ENCODE data around the gene ZNF518A.
"Not testable (repeated sequence)": the region's sequence is repeated elsewhere in the genome, so short reads cannot be mapped to it uniquely, and the experiment has no call there.

ZNF518A gene

GRCh38 chr10:96138102-96138501 lies 8.0 kb downstream of the ZNF518A start:
- no peak for DNase-seq

GRCh38 chr10:96152437-96152836 lies 22.3 kb downstream of the ZNF518A start:
- DNase-seq: no peak

GRCh38 chr10:96153070-96153469 lies 23.0 kb downstream of the ZNF518A start:
- DNase-seq: no peak

- DNase-seq: no peak
Measured at GRCh38 chr10:96165726-96166125, 35.6 kb downstream of the ZNF518A start.

- DNase-seq: no peak
Measured at GRCh38 chr10:96168546-96168945, 38.4 kb downstream of the ZNF518A start.

GRCh38 chr10:96170230-96170629 lies 40.1 kb downstream of the ZNF518A start:
- DNase-seq: no peak

- DNase-seq: no peak
Measured at GRCh38 chr10:96172666-96173065, 42.6 kb downstream of the ZNF518A start.

GRCh38 chr10:96176985-96177384 lies 46.9 kb downstream of the ZNF518A start:
- DNase-seq: no peak

GRCh38 chr10:96188421-96188820 lies 58.3 kb downstream of the ZNF518A start:
- no peak for DNase-seq

GRCh38 chr10:96188916-96189315 lies 58.8 kb downstream of the ZNF518A start:
- DNase-seq: no peak

- DNase-seq: not testable (repeated sequence)
Measured at GRCh38 chr10:96189505-96189904, 59.4 kb downstream of the ZNF518A start.

GRCh38 chr10:96201525-96201924 lies 71.4 kb downstream of the ZNF518A start:
- DNase-seq: no peak

GRCh38 chr10:96205580-96205979 lies 75.5 kb downstream of the ZNF518A start:
- DNase-seq: no peak

GRCh38 chr10:96208271-96208670 lies 78.2 kb downstream of the ZNF518A start:
- no peak for DNase-seq

GRCh38 chr10:96208946-96209345 lies 78.8 kb downstream of the ZNF518A start:
- DNase-seq: no peak

- no peak for DNase-seq
Measured at GRCh38 chr10:96211764-96212163, 81.7 kb downstream of the ZNF518A start.

GRCh38 chr10:96212911-96213310 lies 82.8 kb downstream of the ZNF518A start:
- no peak for DNase-seq
